ENCODE results near the gene MYRF. TPM values are rescaled to one million over a fixed set of nuclear protein-coding genes. Genes with fewer than 3 reads are reported as not detected.

The MYRF gene
- total and polyA plus RNA-seq, 9 of the 15 experiments (the other 6 are each of a cell fraction or from before 2014, with no cell fraction given) = 2.3 to 25.8 (median 7.1) TPM

DNA sequence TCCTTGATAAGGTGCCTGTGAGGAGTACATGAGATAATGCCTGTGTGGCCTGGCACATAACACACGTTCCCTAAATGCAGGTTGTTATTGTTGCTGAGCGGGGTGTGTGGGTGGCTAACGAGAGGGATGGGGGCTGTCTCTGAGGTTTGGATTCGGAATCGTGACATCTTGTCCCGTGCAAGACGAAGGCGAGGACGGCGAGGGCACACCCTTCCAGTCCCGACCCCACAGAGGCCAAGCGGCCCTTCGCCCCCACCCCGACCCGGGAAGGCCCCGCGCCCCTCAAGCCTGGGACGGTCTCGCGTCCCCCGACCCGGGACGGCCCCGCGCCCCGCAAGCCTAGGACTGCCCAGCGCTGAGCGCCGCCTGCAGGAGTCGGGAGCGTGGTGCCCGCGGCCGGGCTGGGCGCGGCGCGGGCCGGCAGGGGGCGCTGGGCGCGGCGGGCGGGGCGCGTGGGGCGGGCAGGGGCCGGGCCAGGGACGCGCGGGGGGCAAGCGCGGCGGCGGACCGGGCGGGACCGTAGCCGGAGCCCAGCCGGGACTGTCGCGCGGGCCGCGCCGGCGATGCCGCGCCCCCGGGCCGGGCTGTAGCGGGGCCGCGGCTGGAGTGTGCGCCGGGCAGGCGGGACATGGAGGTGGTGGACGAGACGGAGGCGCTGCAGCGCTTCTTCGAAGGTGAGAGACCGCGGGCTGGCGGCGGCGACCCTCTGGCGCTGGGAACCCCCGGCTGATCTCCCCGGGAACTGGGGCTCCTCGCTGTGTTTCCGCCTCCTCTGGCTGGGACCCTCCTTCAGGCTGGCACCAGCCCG is at the start of gene MYRF (continued):
- no peak for TF ChIP-seq MTF1 (CRISPR knock-in tag; IDR thresholded peaks at IDR 0.05; ENCODE audit: borderline replicate concordance)
- TF ChIP-seq FUS (optimal IDR thresholded peaks at IDR 0.05; ENCODE audit: low read depth, low read length) = no peak
- no peak for TF ChIP-seq COPS2 (conservative IDR thresholded peaks at IDR 0.05)
- TF ChIP-seq CXXC5 (CRISPR knock-in tag; IDR thresholded peaks at IDR 0.05) = peak; percentile 58
- TF ChIP-seq, protein P1, sequence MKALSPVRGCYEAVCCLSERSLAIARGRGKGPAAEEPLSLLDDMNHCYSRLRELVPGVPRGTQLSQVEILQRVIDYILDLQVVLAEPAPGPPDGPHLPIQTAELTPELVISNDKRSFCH (CRISPR knock-in tag; IDR thresholded peaks at IDR 0.05) = no peak
- TF ChIP-seq, protein P1 (tag; IDR thresholded peaks at IDR 0.05) = no peak
- no peak for TF ChIP-seq ZNF589 (CRISPR knock-in tag; IDR thresholded peaks at IDR 0.05; ENCODE audit: low read depth)
- TF ChIP-seq RUNX1 (IDR thresholded peaks at IDR 0.05; ENCODE audit: low read depth) = no peak
- no peak for TF ChIP-seq MAFF (IDR thresholded peaks at IDR 0.05; ENCODE audit: low read length)
- no peak for TF ChIP-seq FOXM1 (IDR thresholded peaks at IDR 0.05; ENCODE audit: low read depth)
- TF ChIP-seq FOXM1 (CRISPR knock-in tag; IDR thresholded peaks at IDR 0.05; ENCODE audit: low read depth) = 0 out of 2 replicates have a peak, but pooled peaks have one; percentile 56
- TF ChIP-seq CBX3 (IDR thresholded peaks at IDR 0.05; ENCODE audit: borderline replicate concordance in 1 of 2, low read length in 2 of 2) = no peak
- peak; percentile 47; the same call in 1 of the 2 replicates for TF ChIP-seq ZNF766 (CRISPR knock-in tag; conservative IDR thresholded peaks at IDR 0.05)
- TF ChIP-seq, protein P2, sequence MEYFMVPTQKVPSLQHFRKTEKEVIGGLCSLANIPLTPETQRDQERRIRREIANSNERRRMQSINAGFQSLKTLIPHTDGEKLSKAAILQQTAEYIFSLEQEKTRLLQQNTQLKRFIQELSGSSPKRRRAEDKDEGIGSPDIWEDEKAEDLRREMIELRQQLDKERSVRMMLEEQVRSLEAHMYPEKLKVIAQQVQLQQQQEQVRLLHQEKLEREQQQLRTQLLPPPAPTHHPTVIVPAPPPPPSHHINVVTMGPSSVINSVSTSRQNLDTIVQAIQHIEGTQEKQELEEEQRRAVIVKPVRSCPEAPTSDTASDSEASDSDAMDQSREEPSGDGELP (CRISPR knock-in tag; IDR thresholded peaks at IDR 0.05; ENCODE audit: borderline replicate concordance) = peak; percentile 33; the same call in 1 of the 2 replicates

All from K562 (cell line).